GM12878 (cell line): ENCODE results near the gene OR10A3. TPM values are rescaled to one million over a fixed set of nuclear protein-coding genes. Genes with fewer than 3 reads are reported as not detected.

Experiments used
- ATAC-seq: fragments of 200-7000 bp; cut with Tn5 transposase; 3 replicates; pipeline ENCODE4 v1.9.1; 2020; ENCODE audit warnings: mild to moderate bottlenecking, moderate library complexity
- BruUV-seq: library from RNA; stranded (reverse); fragments of 400-500 nt; replicated peaks from 2 replicates; lab custom pipeline; 2021; lab: Mats Ljungman, UMichigan
- CTCF ChIA-PET: fragments of 300-600 bp; sonication (Branson Sonifier 250); formaldehyde crosslinking; extraction: SDS; loops from one replicate; lab custom pipeline; 2021; ENCODE audit warnings: inconsistent platforms; lab: Yijun Ruan, JAX
- POLR2A ChIA-PET: fragments of 350-600 bp; formaldehyde crosslinking; extraction: SDS; loops from one replicate; lab custom pipeline; 2021; ENCODE audit warnings: inconsistent platforms; lab: Charles Lee
- RAD21 ChIA-PET: fragments of 300-600 bp; sonication (Branson Sonifier 250); formaldehyde crosslinking; loops from one replicate; lab custom pipeline; 2023; ENCODE audit warnings: antibody characterized with exemption; ENCODE audit not compliant: unreplicated experiment; lab: Charles Lee
- SMC1A ChIA-PET: fragments of 300-600 bp; sonication (Branson Sonifier 250); formaldehyde crosslinking; loops from one replicate; lab custom pipeline; 2023; ENCODE audit not compliant: unreplicated experiment, uncharacterized antibody; lab: Charles Lee
- DNase-seq: peaks from one replicate; pipeline ENCODE4 v3.0.0-alpha.2; 2011; ENCODE audit warnings: low read depth, low spot score
- FAIRE-seq: peaks from 3 replicates; lab custom pipeline; 2011; peaks lifted over from hg19 to GRCh38; lab: Jason Lieb, UNC
- H2AFZ ChIP-seq: 2 replicates; pipeline ENCODE4 v1.6.0; 2011; ENCODE audit warnings: low read depth, low read length, control low read depth; ENCODE audit not compliant: control insufficient read depth
- H3K27ac ChIP-seq: 2 replicates; pipeline ENCODE4 v1.5.1; 2011; ENCODE audit warnings: control low read depth; ENCODE audit not compliant: control insufficient read depth, insufficient read depth
- H3K27me3 ChIP-seq, 2 experiments: replicated peaks in 1 of 2; 2 replicates each; pipeline versions ENCODE4 v1.6.0 to v1.6.1; 2011; ENCODE audit warnings: low read length in 1 of 2; ENCODE audit not compliant: control insufficient read depth in 2 of 2, insufficient read depth in 2 of 2
- H3K36me3 ChIP-seq, 2 experiments: 2 replicates each; pipeline ENCODE4 v1.5.1; 2011; ENCODE audit warnings: low read length in 1 of 2; ENCODE audit not compliant: control insufficient read depth in 2 of 2, insufficient read depth in 2 of 2
- H3K4me1 ChIP-seq: 2 replicates; pipeline ENCODE4 v1.6.1; 2011; ENCODE audit warnings: mild to moderate bottlenecking, low read length, moderate library complexity, mixed read lengths; ENCODE audit not compliant: control insufficient read depth, insufficient read depth
- H3K4me2 ChIP-seq: 2 replicates; pipeline ENCODE4 v1.6.0; 2011; ENCODE audit warnings: control low read depth; ENCODE audit not compliant: control insufficient read depth, insufficient read depth
- H3K4me3 ChIP-seq: fragments of 200-600 bp; sonication (generic); 2 replicates; pipeline ENCODE4 v1.5.1; 2016
- H3K79me2 ChIP-seq: 2 replicates; pipeline ENCODE4 v1.6.0; 2011; ENCODE audit warnings: low read length; ENCODE audit not compliant: control insufficient read depth, insufficient read depth
- H3K9ac ChIP-seq: 2 replicates; pipeline ENCODE4 v1.8.0; 2011; ENCODE audit warnings: low read length, control low read depth, mixed read lengths; ENCODE audit not compliant: control insufficient read depth, insufficient read depth
- H3K9me3 ChIP-seq: replicated peaks from 3 replicates; pipeline ENCODE4 v1.5.1; 2011; ENCODE audit warnings: mild to moderate bottlenecking, low read length; ENCODE audit not compliant: control insufficient read depth, insufficient read depth
- H4K20me1 ChIP-seq: 2 replicates; pipeline ENCODE4 v1.6.0; 2011; ENCODE audit not compliant: control insufficient read depth, insufficient read depth
- EED ChIP-seq: sonication (generic); IDR thresholded peaks from 2 replicates; pipeline ENCODE4 v1.6.1; 2016; ENCODE audit warnings: antibody characterized with exemption, low read depth
- JUNB ChIP-seq: IDR thresholded peaks from 2 replicates; pipeline ENCODE4 v1.6.1; 2016; ENCODE audit warnings: antibody characterized with exemption, mild to moderate bottlenecking
- KDM1A ChIP-seq: fragments of 200-600 bp; sonication (generic); IDR thresholded peaks from 2 replicates; pipeline ENCODE4 v1.6.1; 2016; ENCODE audit warnings: borderline replicate concordance
- NR2F1 ChIP-seq: fragments of 450-650 bp; conservative IDR thresholded peaks from 2 replicates; pipeline ENCODE4 v1.6.1; 2017; ENCODE audit warnings: mild to moderate bottlenecking
- SIX5 ChIP-seq: IDR thresholded peaks from 2 replicates; pipeline ENCODE4 v1.6.1; 2011; ENCODE audit warnings: mild to moderate bottlenecking, low read depth, low read length, moderate library complexity; ENCODE audit not compliant: severe bottlenecking
- YY1 ChIP-seq: IDR thresholded peaks from 2 replicates; pipeline ENCODE4 v1.6.1; 2011; ENCODE audit warnings: low read depth, mild to moderate bottlenecking, low read length
- WGBS: methylation state at CpG from one replicate; pipeline ENCODE4 v1.1.6; 2016; ENCODE audit warnings: low lambda C conversion rate; ENCODE audit not compliant: insufficient replicate concordance, insufficient coverage; ENCODE audit errors: missing lambda C conversion rate; 5-methylcytosine and 5-hydroxymethylcytosine counted together
- in situ Hi-C: fragments of 300-500 bp; cut with MboI; formaldehyde crosslinking; loops from 9 replicates; pipeline ENCODE4 v1.14.3; 2018; ENCODE audit warnings: mixed read lengths
- intact Hi-C: fragments of 100-400 bp; cut with micrococcal nuclease; formaldehyde crosslinking; loops from one replicate; pipeline ENCODE4 v1.14.2; 2022; ENCODE audit not compliant: unreplicated experiment
- polyA plus RNA-seq, 11 experiments: library from polyadenylated mRNA; depleted of rRNA in 4 of 11; unstranded in 6 of 11; stranded (reverse) in 5 of 11; fragments of >200 nt; fragmentation: Nextera tagmentation in 4 of 11; fragmentation: Illumina TruSeq in 1 of 11; extraction: Ambion mirVana in 4 of 11; extraction: Trizol in 1 of 11; gene quantifications; 1 replicate in 1 of 11; 2 replicates in 10 of 11; pipeline versions ENCODE4 v1.2.1 to v1.2.3, GENCODE V29; 2011 to 2016; ENCODE audit warnings: inconsistent platforms in 2 of 11, missing spikeins in 2 of 11, low read depth in 1 of 11
- total RNA-seq, 4 experiments: library from RNA; depleted of rRNA in 3 of 4; stranded (reverse); fragments of >200 nt in 3 of 4; fragmentation: Illumina TruSeq in 1 of 4; extraction: Trizol in 1 of 4; gene quantifications; 2 replicates each; pipeline versions ENCODE4 v1.2.1 to v1.2.3, GENCODE V29; 2013 to 2021
- TF ChIP-seq, protein P1 (sequence below): fragments of 450-650 bp; IDR thresholded peaks from 2 replicates; pipeline ENCODE4 v1.6.1; 2016; ENCODE audit warnings: mild to moderate bottlenecking
- TF ChIP-seq, protein P2 (sequence below): IDR thresholded peaks from 2 replicates; pipeline ENCODE4 v1.6.1; 2011; ENCODE audit warnings: mild to moderate bottlenecking, low read depth, low read length, moderate library complexity; ENCODE audit not compliant: insufficient replicate concordance
- TF ChIP-seq, protein P3 (sequence below): IDR thresholded peaks from 2 replicates; pipeline ENCODE4 v1.6.1; 2012; ENCODE audit warnings: low read length, inconsistent platforms

Gene OR10A3
- total and polyA plus RNA-seq, 10 of the 15 experiments (the other 5 are each of a cell fraction or from before 2014, with no cell fraction given) = 0.04 TPM; not detected in 9

DNA sequence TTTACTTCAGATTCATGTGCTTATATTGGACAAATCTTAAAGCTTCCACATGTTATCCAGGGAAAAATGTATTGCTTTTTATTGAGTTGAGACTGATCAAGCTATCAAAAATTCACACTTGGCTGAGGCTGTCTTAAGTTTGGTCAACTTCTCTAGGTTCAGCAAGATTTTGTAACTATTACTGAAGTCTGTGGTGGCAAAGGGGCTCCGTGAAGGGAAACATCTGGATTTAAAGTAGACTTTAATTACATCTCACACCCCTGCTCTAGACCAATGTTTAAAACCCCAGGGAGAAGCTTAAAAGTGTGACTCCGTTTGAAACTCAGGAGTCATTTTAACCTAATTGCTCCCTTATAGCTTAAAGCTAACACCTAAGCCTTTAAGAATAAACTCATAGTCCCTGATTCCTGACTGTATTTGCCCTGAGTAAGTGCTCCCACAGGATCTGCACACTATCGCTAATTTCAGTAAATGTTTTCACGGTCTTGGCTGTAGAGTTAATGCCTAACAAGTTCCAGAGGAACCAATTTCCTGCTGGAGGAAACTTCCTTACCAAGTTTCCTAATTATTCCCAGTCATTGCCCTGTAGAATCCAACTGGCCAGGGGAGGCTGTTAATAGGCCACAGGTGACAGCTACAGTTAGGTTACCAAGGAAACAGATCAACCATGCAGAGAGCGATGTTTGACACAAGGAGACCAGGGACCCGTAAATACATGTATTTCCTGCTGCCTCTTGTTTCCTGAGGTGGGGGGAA is 50.9 kb downstream of the OR10A3 start (continued):
- TF ChIP-seq EED = no peak
- no peak for TF ChIP-seq SIX5

DNA sequence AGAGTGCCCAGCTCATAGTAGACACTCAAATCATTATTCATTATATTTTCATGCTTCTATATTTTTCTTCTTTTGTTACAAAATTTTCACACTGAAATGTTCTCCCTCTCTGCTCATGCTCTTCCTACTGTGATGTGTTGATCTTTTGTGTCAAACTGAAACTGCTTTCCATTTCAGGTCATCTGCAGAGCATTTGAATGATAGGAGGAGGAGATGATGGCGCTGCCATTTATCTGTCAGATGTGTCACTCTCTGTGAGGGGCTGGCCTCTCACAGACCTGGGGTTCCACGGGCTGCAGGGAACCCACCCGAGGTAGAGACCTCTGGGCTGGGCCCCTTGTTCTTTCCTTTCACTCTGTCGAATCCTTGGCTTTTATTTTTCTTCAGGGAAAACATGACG is 51.5 kb downstream of the OR10A3 start:
- WGBS = under 1% methylated on average over 5 of the region's 5 CpGs
- H4K20me1 ChIP-seq = no peaks in the 10 kb centered on the region
- peak overlapping the region; percentile 75 for H2AFZ ChIP-seq
- no TSS peak for BruUV-seq
- H3K36me3 ChIP-seq = no peaks in the 10 kb centered on the region
- FAIRE-seq (no peak), DNase-seq (no peak), ATAC-seq (peak; percentile 54)
- H3K4me1 ChIP-seq = peaks cover 14% of the 10 kb centered on the region
- no peaks in the 10 kb centered on the region for H3K79me2 ChIP-seq
- ChIA-PET RAD21 (interaction anchor here (0.8 to 8.4 kb wide), 4 partner anchors 94 to 210 kb away, joined by 3 to 161 read pairs (median 4); partner anchors contain the start of gene EIF3F), POLR2A (interaction anchor here (5.6 kb wide), 1 partner anchor 97 kb away, joined by 29 read pairs; the partner anchor contains the start of gene EIF3F), CTCF (interaction anchor here (0.5 to 8.4 kb wide), 5 partner anchors 12 to 310 kb away, joined by 3 to 271 read pairs (median 5); partner anchors contain the start of gene EIF3F), SMC1A (interaction anchor here (0.6 to 8.4 kb wide), 6 partner anchors 84 to 662 kb away, joined by 3 to 190 read pairs (median 6); partner anchors contain the start of gene EIF3F)
- in situ Hi-C loops = loop anchor here (5.0 kb wide), 1 partner anchor 97 kb away; the partner anchor contains the start of gene EIF3F
- intact Hi-C loops = loop anchor here (10.0 kb wide), 1 partner anchor 205 kb away; no protein-coding TSS in a partner anchor
- TF ChIP-seq, protein P1, sequence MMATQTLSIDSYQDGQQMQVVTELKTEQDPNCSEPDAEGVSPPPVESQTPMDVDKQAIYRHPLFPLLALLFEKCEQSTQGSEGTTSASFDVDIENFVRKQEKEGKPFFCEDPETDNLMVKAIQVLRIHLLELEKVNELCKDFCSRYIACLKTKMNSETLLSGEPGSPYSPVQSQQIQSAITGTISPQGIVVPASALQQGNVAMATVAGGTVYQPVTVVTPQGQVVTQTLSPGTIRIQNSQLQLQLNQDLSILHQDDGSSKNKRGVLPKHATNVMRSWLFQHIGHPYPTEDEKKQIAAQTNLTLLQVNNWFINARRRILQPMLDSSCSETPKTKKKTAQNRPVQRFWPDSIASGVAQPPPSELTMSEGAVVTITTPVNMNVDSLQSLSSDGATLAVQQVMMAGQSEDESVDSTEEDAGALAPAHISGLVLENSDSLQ = peak; percentile 72
- TF ChIP-seq, protein P2, sequence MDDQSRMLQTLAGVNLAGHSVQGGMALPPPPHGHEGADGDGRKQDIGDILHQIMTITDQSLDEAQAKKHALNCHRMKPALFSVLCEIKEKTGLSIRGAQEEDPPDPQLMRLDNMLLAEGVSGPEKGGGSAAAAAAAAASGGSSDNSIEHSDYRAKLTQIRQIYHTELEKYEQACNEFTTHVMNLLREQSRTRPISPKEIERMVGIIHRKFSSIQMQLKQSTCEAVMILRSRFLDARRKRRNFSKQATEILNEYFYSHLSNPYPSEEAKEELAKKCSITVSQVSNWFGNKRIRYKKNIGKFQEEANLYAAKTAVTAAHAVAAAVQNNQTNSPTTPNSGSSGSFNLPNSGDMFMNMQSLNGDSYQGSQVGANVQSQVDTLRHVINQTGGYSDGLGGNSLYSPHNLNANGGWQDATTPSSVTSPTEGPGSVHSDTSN = peak; percentile 33
- TF ChIP-seq JUNB (peak; percentile 27; the same call in 1 of the 2 replicates), NR2F1 (no peak), YY1 (peak; percentile 60), KDM1A (no peak)
- TF ChIP-seq, protein P3, sequence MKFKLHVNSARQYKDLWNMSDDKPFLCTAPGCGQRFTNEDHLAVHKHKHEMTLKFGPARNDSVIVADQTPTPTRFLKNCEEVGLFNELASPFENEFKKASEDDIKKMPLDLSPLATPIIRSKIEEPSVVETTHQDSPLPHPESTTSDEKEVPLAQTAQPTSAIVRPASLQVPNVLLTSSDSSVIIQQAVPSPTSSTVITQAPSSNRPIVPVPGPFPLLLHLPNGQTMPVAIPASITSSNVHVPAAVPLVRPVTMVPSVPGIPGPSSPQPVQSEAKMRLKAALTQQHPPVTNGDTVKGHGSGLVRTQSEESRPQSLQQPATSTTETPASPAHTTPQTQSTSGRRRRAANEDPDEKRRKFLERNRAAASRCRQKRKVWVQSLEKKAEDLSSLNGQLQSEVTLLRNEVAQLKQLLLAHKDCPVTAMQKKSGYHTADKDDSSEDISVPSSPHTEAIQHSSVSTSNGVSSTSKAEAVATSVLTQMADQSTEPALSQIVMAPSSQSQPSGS = no peak
- 0 out of 2 replicates have a peak overlapping the region, but pooled peaks have one; percentile 7 for H3K9ac ChIP-seq
- no peak overlapping the region for H3K27ac ChIP-seq
- H3K4me3 ChIP-seq = 0 out of 2 replicates have a peak overlapping the region, but pooled peaks have one; percentile 7
- no peaks in the 10 kb centered on the region for H3K9me3 ChIP-seq
- peak overlapping the region; percentile 44 for H3K4me2 ChIP-seq
- no peaks in the 10 kb centered on the region; a peak in 1 of 4 replicates for H3K27me3 ChIP-seq
